NOMO-1 (cell line): ENCODE results near the gene OR10H3.
A peak's percentile ranks its signal among the peaks of the same experiment; 100 is the strongest.
"Not testable (repeated sequence)": the region's sequence is repeated elsewhere in the genome, so short reads cannot be mapped to it uniquely, and the experiment has no call there.

Experiments used
- DNase-seq, 2 experiments: peaks; one replicate each; lab custom pipeline; 2025; ENCODE audit not compliant: unreplicated experiment in 2 of 2; lab: John Stamatoyannopoulos, UW

Gene OR10H3, protein sequence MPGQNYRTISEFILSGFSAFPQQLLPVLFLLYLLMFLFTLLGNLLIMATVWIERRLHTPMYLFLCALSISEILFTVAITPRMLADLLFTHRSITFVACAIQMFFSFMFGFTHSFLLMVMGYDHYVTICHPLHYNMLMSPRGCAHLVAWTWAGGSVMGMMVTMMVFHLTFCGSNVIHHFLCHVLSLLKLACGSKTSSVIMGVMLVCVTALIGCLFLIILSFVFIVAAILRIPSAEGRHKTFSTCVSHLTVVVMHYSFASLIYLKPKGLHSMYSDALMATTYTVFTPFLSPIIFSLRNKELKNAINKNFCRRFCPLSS

DNA sequence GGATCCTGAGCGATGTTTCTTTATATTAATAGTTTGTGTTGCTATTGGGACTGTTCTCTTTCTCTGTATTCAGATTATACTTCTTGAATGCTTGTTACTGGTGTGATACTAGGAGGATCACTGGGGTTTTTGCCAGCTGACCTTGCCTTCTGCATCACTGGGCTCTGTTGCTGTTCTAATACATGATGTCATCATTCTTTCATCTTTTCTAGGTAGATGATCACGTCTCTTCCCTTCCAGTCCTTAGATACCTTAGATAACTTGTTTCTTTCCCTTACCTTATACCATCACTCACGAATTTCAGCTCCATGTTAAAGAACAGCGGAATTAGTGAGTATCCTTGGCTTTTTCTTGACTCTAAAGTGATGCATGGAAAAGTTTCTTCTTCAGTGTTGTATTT lies at the start of gene OR10H3:
Gene OR10H3, plus strand, starts transcription at position 264 of the 400 bp plus-strand sequence. CDS start 3,408 bp downstream, outside the sequence.
- no peak for DNase-seq

DNA sequence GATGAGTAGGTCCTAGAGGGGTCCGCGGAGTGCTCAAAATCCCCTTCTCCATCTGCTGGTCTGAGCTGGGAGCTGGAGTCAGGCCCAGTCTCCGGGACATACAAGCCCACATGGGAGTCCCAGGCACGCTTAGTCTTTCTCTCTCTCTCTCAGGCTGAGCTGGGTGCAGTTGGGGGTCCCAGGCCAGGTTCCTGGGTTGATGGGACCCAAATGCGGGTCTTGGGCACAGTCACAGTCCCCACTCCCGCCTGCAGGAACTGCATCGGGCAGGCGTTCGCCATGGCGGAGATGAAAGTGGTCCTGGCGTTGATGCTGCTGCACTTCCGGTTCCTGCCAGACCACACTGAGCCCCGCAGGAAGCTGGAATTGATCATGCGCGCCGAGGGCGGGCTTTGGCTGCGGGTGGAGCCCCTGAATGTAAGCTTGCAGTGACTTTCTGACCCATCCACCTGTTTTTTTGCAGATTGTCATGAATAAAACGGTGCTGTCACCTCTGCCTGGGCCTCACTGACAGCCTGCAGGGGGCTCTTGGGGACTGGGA lies 41.1 kb upstream of the OR10H3 start:
- no peak for DNase-seq

DNA sequence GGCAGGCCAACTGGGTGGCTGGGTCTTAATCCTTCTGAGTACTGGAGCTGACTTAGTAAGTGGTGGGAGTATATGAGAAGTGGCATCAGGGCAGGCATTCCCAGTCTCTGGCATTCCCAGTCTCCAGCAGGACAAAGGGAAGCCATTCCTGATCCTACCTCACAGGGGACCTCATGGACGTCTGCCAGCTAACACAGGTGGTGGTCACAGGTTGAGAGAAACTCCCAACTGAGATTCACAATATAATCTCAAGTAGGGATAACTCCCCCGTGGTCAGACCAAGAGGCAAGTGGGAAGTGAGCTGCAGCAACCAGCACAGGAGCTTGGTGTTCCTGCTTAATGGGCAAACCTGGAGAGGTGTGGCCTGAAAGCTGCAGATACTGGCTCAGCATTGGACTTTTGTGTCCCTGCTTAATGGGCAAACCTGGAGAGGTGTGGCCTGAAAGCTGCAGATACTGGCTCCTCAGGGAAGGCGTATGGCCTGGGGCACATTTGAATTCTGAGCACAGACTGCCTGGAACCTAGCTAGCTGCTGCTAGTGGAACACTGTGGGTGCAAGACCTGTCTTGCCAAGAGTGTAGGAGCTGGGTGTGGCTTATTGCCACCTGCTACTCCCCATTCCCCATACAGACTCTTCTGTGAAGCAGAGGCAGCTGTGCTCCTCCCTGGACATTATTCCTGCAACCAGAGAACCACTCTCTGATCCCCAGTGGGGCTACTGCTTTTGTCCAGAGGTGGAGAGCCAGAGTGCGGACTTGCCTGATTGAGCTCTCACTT lies 35.8 kb upstream of the OR10H3 start:
- DNase-seq = no peak

DNA sequence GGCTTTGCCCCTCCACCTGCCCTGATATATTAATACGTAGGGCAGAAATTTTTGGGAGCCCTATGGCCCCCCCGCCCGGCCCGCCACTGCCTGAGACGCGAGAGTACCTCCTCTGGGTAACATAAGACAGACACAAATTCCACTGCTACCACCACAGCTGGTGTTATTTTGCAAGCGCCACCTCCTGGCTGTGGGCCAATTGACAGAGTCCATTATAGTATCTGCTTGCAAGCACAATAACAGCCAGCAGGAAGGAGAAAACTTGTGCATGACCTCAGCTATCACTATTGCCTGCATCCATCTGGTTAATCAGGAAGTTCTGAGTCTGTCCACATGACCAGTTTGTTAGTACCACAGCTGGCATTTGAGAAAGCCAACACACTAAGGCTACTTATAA lies 35.3 kb upstream of the OR10H3 start:
- peak; percentile 78 to 80 for DNase-seq

DNA sequence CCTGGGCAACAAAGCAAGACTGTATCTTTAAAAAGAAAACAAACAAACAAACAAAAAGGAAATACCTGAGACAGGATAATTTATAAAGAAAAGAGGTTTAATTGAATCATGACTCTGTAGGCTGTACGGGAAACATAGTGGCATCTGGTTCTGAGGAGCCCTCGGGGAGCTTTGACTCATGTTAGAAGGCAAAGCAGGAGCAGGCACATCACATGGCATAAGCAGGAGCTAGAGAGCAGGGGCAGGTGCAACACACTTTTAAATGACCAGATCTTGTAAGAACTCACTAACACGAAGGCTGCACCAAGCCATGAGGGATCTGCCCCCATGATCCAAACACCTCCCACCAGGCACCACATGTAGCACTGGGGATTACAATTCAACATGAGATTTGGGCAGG lies 23.1 kb upstream of the OR10H3 start:
- no peak for DNase-seq

DNA sequence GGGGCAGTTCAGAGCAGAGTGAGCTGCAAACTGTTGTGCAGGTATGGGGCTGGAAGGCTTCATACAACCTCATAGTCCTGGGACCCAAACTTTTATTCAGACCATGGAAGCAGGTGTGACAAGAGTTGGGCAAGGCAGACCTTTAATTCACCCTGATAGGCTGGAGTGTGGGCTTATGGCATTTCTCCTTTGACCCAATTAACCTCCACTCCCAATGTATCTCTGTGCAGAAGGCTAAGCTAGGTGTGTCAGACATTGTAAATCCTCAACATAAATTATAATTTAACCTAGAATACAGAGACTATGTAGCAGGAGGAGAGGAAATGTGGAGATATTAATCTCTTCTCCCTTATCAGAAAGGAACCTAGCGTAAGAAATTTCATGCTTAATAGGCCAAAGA lies 22.1 kb upstream of the OR10H3 start:
- DNase-seq = no peak

DNA sequence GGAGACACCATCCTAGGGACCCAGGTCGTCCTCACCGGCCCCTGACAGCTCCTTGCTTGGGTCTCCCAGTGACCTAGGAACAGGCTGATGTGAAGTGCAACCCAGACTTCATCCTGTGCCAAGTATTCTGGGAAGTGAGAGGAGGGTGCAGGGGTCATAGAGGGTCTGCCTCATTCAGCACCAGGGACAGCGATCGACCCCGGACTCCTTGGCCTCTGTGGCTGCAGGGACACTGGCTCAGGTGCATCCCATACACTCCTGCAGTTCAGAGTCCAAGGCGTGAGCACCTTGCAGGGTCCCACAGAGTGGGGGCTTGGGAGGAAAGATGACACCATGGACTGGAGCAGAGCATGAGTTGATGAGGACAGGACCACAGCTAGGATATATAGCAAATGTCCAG lies 20.0 kb upstream of the OR10H3 start:
- no peak for DNase-seq

DNA sequence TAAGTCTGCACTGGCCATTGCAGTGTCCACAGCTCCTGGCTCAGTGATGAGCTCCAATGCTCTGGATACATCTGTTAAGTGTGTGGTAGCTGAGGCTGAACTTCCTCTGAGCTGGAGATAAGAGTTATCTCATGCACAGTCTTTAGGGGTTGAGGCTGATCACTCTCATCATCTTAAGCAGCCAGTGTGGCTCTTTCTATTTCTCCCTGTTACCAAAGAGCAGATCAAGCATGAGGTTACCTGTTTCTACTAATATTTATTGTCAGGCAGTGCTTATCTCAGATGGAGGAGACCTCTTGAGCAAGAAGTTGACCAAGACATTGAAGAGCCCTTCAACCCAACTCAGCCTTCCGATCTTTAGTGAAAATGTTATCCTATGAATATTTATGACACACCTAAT lies 16.5 kb upstream of the OR10H3 start:
- no peak for DNase-seq

DNA sequence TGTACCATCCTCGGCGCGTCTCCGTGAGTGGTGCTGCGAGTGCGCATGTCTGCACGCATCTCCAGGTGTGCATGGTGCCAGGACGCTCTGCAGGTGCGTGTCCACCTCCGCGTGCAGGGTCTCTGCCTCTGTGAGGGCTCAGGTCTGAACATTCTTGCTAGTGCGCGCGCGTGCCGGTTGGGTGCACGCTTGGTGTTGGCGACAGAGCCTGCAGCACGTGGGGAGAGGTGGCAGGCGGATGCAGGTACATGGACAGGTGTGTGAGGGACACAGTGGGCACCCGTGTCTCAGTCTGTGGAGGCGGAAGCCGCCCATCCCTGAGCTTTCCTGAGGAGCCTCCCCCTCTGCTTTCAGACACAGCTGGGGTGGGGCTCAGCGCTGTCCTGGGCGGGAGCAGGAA lies 14.8 kb upstream of the OR10H3 start:
- DNase-seq = no peak

DNA sequence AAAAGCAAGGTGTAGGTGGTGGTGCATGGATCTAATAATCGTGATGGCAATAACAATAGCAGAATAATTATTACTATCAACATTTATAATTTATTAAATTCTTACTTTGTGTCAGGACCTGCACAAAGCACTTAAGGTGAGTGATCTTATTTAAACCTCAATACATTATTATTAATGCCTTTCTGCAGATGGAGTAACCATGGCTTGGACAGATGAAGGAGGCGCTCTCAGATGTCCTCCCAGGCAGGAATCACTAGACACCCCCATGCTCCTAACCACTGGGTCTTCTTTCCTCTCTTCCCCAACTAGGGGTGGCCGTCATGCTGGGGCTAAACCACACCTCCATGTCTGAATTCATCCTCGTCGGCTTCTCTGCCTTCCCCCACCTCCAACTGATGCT lies 10.1 kb upstream of the OR10H3 start, which contains the start of gene OR10H2:
Gene OR10H2, plus strand, starts transcription at position 301 of the 400 bp plus-strand sequence. Its CDS starts 20 bp downstream, at position 321.
- DNase-seq = no peak

DNA sequence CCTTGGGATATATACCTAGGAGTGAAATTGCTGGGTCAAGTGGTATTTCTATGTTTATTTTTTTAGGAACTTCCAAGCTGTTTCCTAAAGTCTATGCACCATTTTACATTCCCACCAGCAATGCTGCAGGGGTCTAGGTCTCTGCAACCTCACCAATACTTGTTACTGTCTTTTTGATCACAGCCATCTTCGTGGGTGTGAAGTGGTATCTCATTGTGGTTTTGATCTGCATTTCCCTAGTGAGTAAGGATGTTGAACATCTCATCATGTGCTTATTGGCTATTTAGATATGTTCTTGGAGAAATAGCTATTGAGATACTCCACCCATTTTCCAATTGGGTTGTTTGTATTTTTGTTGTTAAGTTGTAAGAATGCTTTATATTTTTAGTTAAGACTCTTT lies 7.2 kb upstream of the OR10H3 start:
- DNase-seq = no peak

DNA sequence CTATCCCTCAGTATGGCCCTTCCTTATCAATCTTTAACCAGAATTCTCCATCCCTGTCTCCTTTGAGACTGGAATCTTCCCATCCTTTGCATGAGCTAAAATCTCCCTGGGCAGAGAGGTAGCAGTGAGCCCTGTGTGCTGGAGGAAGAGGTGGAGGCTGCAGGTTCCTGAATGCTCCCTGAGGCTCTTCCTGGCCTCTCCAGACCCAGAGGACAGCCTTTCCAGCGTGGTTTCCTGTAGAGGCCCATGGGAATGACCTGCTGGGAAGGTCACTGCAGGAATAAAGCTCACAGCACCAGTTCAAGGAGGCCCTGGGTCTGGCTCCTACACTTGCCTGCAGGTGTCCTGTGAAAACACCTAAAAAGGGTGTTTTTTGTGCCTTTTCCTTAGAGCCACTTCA lies 5.4 kb upstream of the OR10H3 start:
- no peak for DNase-seq

DNA sequence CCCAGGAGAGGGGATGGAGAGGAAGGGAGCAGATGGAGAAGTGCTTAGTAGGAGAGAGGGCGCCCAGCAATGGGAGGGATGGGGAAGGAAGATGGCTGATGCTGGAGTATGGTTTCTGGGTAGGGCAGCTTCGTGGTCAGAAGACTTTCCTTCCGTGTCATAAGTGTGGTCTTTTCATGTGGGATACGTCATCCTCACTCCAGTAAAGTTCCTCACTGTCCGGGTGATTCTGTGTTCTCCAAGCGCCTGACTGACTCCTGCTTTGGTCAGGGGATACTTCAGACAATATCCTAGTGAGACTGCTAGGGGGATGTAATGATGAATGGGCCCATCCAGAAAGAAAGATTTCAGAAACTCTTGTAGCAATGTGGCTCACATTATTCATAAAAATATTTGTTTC lies 3.9 kb upstream of the OR10H3 start:
- DNase-seq = no peak

DNA sequence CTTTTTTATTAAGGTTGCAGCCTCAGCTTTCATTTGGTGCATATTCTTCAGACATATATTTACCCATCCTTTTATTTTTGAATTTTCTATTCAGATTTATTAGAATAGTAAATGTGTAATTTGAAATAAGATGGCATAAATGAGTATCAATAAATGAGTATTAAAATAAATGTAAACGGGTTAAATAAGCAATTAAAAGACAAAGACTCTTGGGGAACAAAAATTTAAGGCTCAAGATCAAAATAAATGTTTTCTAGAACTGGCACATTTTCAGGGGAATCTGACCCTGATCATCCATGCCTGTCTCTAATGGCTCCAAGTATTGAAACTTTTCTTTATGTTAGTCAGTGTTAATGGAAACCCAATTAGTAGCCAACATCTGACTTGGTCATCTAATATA lies 3.0 kb downstream of the OR10H3 start:
- DNase-seq = no peak

DNA sequence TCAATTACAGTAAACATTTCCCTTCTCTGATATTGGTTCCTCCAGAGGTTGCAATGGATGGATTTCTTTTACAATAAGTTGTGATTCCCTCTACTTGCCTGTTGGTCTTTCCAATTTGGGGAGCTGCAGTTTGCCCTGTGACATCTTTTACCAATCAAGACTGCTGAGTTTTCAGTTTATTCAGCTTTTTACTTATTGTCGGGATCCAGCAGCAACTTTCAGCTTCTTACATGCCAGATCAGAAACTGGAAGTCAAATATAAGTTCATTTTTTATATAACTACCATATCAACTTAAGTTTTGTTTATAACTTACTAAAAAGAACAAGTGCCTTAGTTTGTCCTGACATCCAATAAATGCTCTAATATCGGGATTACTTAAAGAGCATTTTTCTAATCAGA lies 10.5 kb downstream of the OR10H3 start:
- no peak for DNase-seq

DNA sequence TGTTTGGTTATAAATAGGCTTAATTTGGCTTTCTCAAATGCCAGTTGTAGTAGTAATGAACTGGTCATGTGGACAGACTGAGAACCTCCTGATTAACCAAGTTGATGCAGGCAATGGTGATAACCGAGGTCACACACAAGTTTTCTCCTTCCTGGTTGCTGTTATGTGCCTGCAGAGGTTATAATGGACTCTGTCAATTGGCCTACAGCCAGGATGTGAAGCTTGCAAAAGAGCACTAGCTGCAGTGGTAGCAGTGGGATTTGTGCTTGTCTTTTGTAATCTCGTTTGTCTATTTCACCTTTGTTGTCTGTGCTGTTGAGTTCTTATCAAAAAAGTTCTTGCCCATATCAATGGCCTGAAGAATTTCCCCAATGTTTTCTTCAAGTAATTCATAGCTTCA lies 20.6 kb downstream of the OR10H3 start:
- no peak for DNase-seq

DNA sequence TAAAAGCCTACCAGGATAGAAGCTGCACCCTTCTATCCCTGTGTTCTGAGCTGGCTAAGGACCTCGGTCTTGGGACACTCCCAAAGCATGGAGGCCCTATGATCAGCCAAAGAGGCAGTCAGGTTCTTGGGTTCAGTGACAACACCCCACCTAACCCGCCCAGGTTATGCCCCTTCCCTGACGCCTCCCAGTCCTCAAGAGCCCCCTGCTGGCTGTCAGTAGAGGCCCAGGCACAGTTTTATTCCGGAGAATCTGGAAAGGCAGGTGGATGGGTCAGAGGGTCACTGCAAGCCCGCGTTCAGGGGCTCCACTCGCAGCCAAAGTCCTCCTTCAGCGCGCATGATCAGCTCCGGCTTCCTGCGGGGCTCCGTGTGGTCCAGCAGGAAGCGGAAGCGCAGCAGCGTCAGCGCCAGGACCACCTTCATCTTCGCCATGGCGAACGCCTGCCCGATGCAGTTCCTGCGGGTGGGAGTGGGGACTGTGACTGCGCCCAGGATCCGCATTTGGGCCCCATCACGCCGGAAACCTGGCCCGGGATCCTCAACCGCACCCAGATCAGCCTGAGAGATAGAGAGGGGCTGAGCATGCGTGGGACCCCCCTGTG lies 22.3 kb downstream of the OR10H3 start:
- DNase-seq = no peak

DNA sequence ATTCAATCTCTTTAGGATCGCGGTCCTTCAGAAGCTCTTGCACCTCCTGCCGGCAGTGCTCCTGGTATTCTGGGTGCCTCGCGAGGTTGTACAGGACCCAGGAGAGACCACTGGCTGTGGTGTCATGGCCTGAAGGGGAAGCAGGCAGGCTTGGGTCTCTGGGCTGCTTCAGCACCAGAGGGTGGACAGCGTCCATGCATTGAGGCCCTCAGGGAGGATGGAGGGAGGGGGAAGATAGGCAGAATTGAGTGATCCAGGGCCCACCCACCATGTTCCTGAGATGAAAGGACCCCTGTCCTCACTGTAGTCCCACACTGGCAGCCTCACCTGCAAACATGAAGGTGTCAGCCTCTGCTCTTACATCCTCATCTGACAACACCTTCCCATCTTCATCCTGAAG lies 31.8 kb downstream of the OR10H3 start:
- DNase-seq = no peak

DNA sequence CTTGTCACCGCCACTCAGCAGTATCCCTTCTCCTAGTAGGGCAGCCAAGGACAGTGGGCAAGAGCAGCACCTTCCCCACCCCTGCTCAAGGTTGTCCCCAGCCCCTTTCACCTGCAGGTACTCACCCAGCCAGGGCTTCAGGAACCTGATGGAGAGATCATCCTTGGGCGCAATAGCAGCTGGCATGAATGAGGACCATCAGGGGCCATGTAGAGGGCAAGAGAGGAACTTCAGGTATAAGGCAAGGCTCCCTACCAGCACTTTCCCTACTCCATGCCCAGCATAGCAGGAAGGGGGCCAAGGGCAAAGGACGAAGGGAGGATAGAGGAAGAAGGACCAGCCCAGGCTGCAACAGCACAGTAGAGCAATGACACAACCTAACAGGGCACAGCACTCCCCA lies 36.4 kb downstream of the OR10H3 start:
- not testable (repeated sequence) for DNase-seq

DNA sequence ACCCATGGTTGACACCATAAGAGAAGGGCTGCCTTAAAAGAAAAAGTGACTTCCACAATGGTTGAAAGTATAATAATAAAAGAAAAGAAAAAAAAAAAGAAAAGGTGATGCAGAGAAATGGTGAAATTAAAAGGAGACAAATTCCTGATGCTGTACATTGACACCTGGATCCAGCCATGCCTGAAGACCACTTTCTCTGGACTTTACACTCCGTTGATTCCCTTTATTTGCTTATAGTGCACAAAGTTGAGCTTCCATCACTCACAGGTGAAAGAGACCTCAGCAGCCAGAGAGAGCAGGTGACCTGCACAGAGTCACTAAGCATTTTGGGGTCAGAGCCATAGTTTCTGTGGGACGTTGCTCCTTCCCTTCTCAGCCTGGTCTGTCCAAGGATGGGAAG lies 37.5 kb downstream of the OR10H3 start:
- DNase-seq = no peak

DNA sequence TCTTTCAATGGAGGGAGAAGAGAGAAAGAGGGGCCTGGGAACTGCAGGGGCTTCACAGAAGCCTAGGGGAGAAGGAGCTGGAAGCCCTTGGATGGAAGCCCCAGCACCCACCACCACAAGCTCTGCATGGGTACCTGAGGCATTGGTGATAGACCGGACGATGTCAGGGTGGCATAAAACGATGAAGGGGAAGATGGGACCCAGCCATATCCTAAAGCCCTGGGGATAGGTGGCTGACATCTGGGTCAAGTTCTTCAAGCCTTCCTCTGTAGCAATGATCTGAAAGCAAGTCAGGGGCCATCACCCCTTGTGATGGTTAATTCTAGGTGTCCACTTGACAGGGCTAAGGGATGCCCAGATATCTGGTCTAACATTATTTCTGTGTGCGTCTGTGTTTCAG lies 38.5 kb downstream of the OR10H3 start:
- DNase-seq = no peak
